Large intestine (tissue), 3 donors: ENCODE results near the gene AMPD1. TPM values are rescaled to one million over a fixed set of nuclear protein-coding genes. Genes with fewer than 3 reads are reported as not detected.

Source experiments
- DNase-seq, 2 donors: peaks; one replicate each; pipeline versions ENCODE4 v3.0.0 to v3.0.0-alpha.2; 2013
- H3K27ac ChIP-seq: one replicate; pipeline ENCODE4 v1.5.1; 2013; ENCODE audit warnings: low read length
- H3K27me3 ChIP-seq: 2 replicates; pipeline ENCODE4 v1.6.1; 2013; ENCODE audit warnings: low read length; ENCODE audit not compliant: control insufficient read depth, insufficient read depth
- H3K36me3 ChIP-seq: 2 replicates; pipeline ENCODE4 v1.6.1; 2013; ENCODE audit warnings: low read length; ENCODE audit not compliant: control insufficient read depth, insufficient read depth
- H3K4me1 ChIP-seq: one replicate; pipeline ENCODE4 v1.6.1; 2013; ENCODE audit warnings: low read length; ENCODE audit not compliant: control insufficient read depth, insufficient read depth
- H3K4me3 ChIP-seq: one replicate; pipeline ENCODE4 v1.5.1; 2013; ENCODE audit warnings: low read length
- H3K9me3 ChIP-seq: one replicate; pipeline ENCODE4 v1.6.1; 2013; ENCODE audit warnings: mild to moderate bottlenecking, low read depth, low read length, moderate library complexity; ENCODE audit not compliant: control insufficient read depth
- WGBS: methylation state at CpG from one replicate; pipeline ENCODE4 v1.1.5; 2013; ENCODE audit warnings: low lambda C conversion rate; ENCODE audit not compliant: insufficient coverage; 5-methylcytosine and 5-hydroxymethylcytosine counted together
- polyA plus RNA-seq: library from polyadenylated mRNA; unstranded; fragments of 120-200 nt; gene quantifications from one replicate; pipeline ENCODE4 v1.2.1, GENCODE V29; 2013

AMPD1 gene
- polyA plus RNA-seq, 1 donor = 0.13 TPM

- no peak for DNase-seq
- Histone ChIP-seq H3K4me3 (no peak overlapping the region), H3K9me3 (no peaks in the 10 kb centered on the region), H3K27ac (no peak overlapping the region), H3K27me3 (no peaks in the 10 kb centered on the region), H3K36me3 (peaks cover 7% of the 10 kb centered on the region), H3K4me1 (no peaks in the 10 kb centered on the region)
- WGBS = 70% methylated on average over 2 of the region's 2 CpGs
Measured at GRCh38 chr1:114701931-114702330, 6.6 kb upstream of the AMPD1 start.

GRCh38 chr1:114700036-114700600 lies 4.8 kb upstream of the AMPD1 start:
- DNase-seq = no peak
- H3K36me3 ChIP-seq = no peaks in the 10 kb centered on the region
- no peaks in the 10 kb centered on the region for H3K9me3 ChIP-seq
- H3K4me3 ChIP-seq = no peak overlapping the region
- no peaks in the 10 kb centered on the region for H3K27me3 ChIP-seq
- no peaks in the 10 kb centered on the region for H3K4me1 ChIP-seq
- H3K27ac ChIP-seq = no peak overlapping the region
- no CpG with 5 or more reads among the region's 4 CpGs for WGBS

- Histone ChIP-seq H3K9me3 (no peaks in the 10 kb centered on the region), H3K36me3 (no peaks in the 10 kb centered on the region), H3K27me3 (no peaks in the 10 kb centered on the region), H3K4me3 (no peak overlapping the region), H3K27ac (no peak overlapping the region), H3K4me1 (no peaks in the 10 kb centered on the region)
- no peak for DNase-seq
Measured at GRCh38 chr1:114696810-114697209, 1.5 kb upstream of the AMPD1 start.

GRCh38 chr1:114694540-114695310 lies 621 bp downstream of the AMPD1 start:
- Histone ChIP-seq H3K36me3 (no peaks in the 10 kb centered on the region), H3K9me3 (no peaks in the 10 kb centered on the region), H3K4me1 (no peaks in the 10 kb centered on the region), H3K4me3 (no peak overlapping the region), H3K27ac (no peak overlapping the region), H3K27me3 (no peaks in the 10 kb centered on the region)
- WGBS = 80% methylated on average over 4 of the region's 9 CpGs
- no peak for DNase-seq

GRCh38 chr1:114692947-114693346 lies 2.4 kb downstream of the AMPD1 start:
- Histone ChIP-seq H3K4me1 (no peaks in the 10 kb centered on the region), H3K36me3 (no peaks in the 10 kb centered on the region), H3K9me3 (no peaks in the 10 kb centered on the region), H3K4me3 (no peak overlapping the region), H3K27me3 (peaks cover 5% of the 10 kb centered on the region), H3K27ac (no peak overlapping the region)
- DNase-seq = no peak
- no CpG with 5 or more reads among the region's 3 CpGs for WGBS

- no peak overlapping the region for H3K27ac ChIP-seq
- no peaks in the 10 kb centered on the region for H3K9me3 ChIP-seq
- H3K36me3 ChIP-seq = no peaks in the 10 kb centered on the region
- 86% methylated on average over 1 of the region's 2 CpGs for WGBS
- no peaks in the 10 kb centered on the region for H3K4me1 ChIP-seq
- no peak overlapping the region for H3K4me3 ChIP-seq
- DNase-seq = no peak
- H3K27me3 ChIP-seq = peaks cover 5% of the 10 kb centered on the region
Measured at GRCh38 chr1:114691061-114691460, 4.3 kb downstream of the AMPD1 start.

GRCh38 chr1:114690148-114690547 lies 5.2 kb downstream of the AMPD1 start:
- Histone ChIP-seq H3K4me1 (no peaks in the 10 kb centered on the region), H3K4me3 (no peak overlapping the region), H3K36me3 (no peaks in the 10 kb centered on the region), H3K27me3 (peaks cover 5% of the 10 kb centered on the region), H3K9me3 (no peaks in the 10 kb centered on the region), H3K27ac (no peak overlapping the region)
- no CpG with 5 or more reads among the region's 1 CpG for WGBS
- DNase-seq = no peak

- no CpG with 5 or more reads among the region's 4 CpGs for WGBS
- Histone ChIP-seq H3K27ac (no peak overlapping the region), H3K4me1 (no peaks in the 10 kb centered on the region), H3K27me3 (peaks cover 5% of the 10 kb centered on the region), H3K4me3 (no peak overlapping the region), H3K9me3 (no peaks in the 10 kb centered on the region), H3K36me3 (no peaks in the 10 kb centered on the region)
- DNase-seq = no peak
Measured at GRCh38 chr1:114688526-114688925, 6.8 kb downstream of the AMPD1 start.

- DNase-seq = no peak
- H3K4me1 ChIP-seq = no peaks in the 10 kb centered on the region
- 75% methylated on average over 2 of the region's 5 CpGs for WGBS
- no peak overlapping the region for H3K4me3 ChIP-seq
- H3K36me3 ChIP-seq = no peaks in the 10 kb centered on the region
- H3K9me3 ChIP-seq = no peaks in the 10 kb centered on the region
- H3K27me3 ChIP-seq = peaks cover 5% of the 10 kb centered on the region
- H3K27ac ChIP-seq = no peak overlapping the region
Measured at GRCh38 chr1:114685851-114686250, 9.5 kb downstream of the AMPD1 start.

- 87% methylated on average over 4 of the region's 5 CpGs for WGBS
- Histone ChIP-seq H3K27me3 (peaks cover 13% of the 10 kb centered on the region), H3K9me3 (no peaks in the 10 kb centered on the region), H3K27ac (no peak overlapping the region), H3K36me3 (no peaks in the 10 kb centered on the region), H3K4me3 (no peak overlapping the region), H3K4me1 (no peaks in the 10 kb centered on the region)
- no peak for DNase-seq
Measured at GRCh38 chr1:114677691-114678090, 17.7 kb downstream of the AMPD1 start.

- DNase-seq = no peak
- WGBS = no CpG with 5 or more reads among the region's 1 CpG
- peaks cover 13% of the 10 kb centered on the region for H3K27me3 ChIP-seq
- no peaks in the 10 kb centered on the region for H3K36me3 ChIP-seq
- H3K4me1 ChIP-seq = no peaks in the 10 kb centered on the region
- no peak overlapping the region for H3K4me3 ChIP-seq
- H3K9me3 ChIP-seq = no peaks in the 10 kb centered on the region
- H3K27ac ChIP-seq = no peak overlapping the region
Measured at GRCh38 chr1:114676115-114676514, 19.2 kb downstream of the AMPD1 start.
